Right atrium auricular region (tissue), 2 donors: ENCODE data around the gene ADRM1. TPM values are rescaled to one million over a fixed set of nuclear protein-coding genes. Genes with fewer than 3 reads are reported as not detected.
A peak's percentile ranks its signal among the peaks of the same experiment; 100 is the strongest.

Source experiments
- DNase-seq: peaks from one replicate; pipeline ENCODE4 v3.0.0-alpha.2; 2019; ENCODE audit warnings: low spot score
- H3K27ac ChIP-seq, 2 donors: fragments of 200-600 bp; sonication (generic); 1 replicate in 1 of 2; 2 replicates in 1 of 2; pipeline ENCODE4 v1.5.1; 2016 to 2019
- H3K27me3 ChIP-seq, 2 donors: fragments of 200-600 bp; sonication (generic); one replicate each; pipeline versions ENCODE4 v1.5.1 to v1.6.0; 2017 to 2019
- H3K36me3 ChIP-seq: fragments of 200-600 bp; sonication (generic); one replicate; pipeline ENCODE4 v1.5.1; 2016
- H3K4me1 ChIP-seq, 2 donors: fragments of 200-600 bp; sonication (generic); one replicate each; pipeline versions ENCODE4 v1.5.1 to v1.6.0; 2017 to 2019
- H3K4me3 ChIP-seq, 2 donors: fragments of 200-600 bp; sonication (generic); 1 replicate in 1 of 2; 2 replicates in 1 of 2; pipeline ENCODE4 v1.5.1; 2017 to 2019; ENCODE audit warnings: mild to moderate bottlenecking in 1 of 2, moderate library complexity in 1 of 2
- H3K9me3 ChIP-seq, 2 donors: fragments of 200-600 bp; sonication (generic); one replicate each; pipeline ENCODE4 v1.5.1; 2019
- total RNA-seq, 2 donors: library from RNA; depleted of rRNA; stranded (reverse); fragments of >200 nt; gene quantifications; one replicate each; pipeline ENCODE4 v1.1.0, GENCODE V29; 2016
- TF ChIP-seq, protein P1 (sequence below), 2 donors: fragments of 200-600 bp; sonication (generic); IDR thresholded peaks; one replicate each; pipeline ENCODE4 v1.5.1; 2019; ENCODE audit warnings: antibody characterized with exemption in 2 of 2

The ADRM1 gene
- total RNA-seq, 2 donors from 2014 or later, result 95.9 to 128 TPM

DNA sequence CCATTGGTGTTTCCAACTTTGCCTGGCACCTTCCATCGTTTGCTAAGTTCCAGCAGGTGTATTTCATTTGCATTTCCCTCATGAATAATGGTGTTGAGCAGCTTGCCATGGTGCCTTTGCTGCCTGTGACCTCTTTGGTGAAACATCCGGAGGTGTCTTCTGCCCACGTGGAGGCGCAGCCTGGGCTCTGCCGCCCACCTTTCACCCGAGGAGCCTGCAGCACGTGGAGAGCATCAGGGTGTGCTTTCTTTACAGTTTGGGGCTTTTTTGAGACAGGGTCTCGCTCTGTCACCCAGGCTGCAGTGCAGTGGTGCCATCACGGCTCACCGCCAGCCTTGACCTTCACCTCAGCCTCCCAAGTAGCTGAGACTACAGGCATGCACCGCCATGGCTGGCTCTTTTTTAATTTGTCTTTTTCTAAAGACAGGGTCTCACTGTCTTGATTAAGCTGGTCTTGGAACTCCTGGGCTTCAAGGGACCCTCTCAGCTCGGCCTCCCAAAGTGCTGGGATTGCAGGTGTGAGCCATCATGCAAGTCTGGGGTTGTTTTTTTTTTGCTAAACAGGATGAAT is 3.0 kb upstream of the ADRM1 start:
- no peak overlapping the region for H3K27ac ChIP-seq
- H3K9me3 ChIP-seq, result no peaks in the 10 kb centered on the region
- H3K4me3 ChIP-seq, result no peak overlapping the region
- TF ChIP-seq, protein P1, sequence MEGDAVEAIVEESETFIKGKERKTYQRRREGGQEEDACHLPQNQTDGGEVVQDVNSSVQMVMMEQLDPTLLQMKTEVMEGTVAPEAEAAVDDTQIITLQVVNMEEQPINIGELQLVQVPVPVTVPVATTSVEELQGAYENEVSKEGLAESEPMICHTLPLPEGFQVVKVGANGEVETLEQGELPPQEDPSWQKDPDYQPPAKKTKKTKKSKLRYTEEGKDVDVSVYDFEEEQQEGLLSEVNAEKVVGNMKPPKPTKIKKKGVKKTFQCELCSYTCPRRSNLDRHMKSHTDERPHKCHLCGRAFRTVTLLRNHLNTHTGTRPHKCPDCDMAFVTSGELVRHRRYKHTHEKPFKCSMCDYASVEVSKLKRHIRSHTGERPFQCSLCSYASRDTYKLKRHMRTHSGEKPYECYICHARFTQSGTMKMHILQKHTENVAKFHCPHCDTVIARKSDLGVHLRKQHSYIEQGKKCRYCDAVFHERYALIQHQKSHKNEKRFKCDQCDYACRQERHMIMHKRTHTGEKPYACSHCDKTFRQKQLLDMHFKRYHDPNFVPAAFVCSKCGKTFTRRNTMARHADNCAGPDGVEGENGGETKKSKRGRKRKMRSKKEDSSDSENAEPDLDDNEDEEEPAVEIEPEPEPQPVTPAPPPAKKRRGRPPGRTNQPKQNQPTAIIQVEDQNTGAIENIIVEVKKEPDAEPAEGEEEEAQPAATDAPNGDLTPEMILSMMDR (IDR thresholded peaks at IDR 0.05), result no peak
- peaks cover 20% of the 10 kb centered on the region for H3K36me3 ChIP-seq
- no peaks in the 10 kb centered on the region for H3K27me3 ChIP-seq
- H3K4me1 ChIP-seq, result peaks cover 0 to 23% of the 10 kb centered on the region in 2 donors
- no peak for DNase-seq

DNA sequence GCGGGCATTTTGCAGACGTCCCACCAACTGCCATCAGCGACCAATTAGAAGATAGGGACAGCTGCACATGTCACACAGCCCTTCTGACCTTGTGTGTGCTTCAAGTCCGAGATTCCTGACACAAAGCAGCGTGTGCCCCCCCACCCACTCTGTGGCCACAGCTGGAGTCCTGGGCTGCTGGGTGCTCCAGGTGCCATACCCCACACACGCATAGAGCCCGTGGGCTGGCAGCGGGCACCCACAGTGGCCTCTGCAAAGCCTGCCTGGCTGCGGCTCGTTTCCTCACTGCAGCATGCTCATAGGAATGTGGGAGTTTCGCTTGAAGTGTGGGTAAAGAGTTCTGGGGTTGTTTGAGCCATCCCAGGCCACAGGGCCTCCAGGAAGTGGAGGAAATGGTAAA is 2.5 kb upstream of the ADRM1 start:
- no peak for DNase-seq
- TF ChIP-seq, protein P1 (IDR thresholded peaks at IDR 0.05), result no peak
- Histone ChIP-seq H3K4me1 (peaks cover 0 to 29% of the 10 kb centered on the region in 2 donors), H3K9me3 (no peaks in the 10 kb centered on the region), H3K36me3 (peaks cover 20% of the 10 kb centered on the region), H3K27me3 (no peaks in the 10 kb centered on the region), H3K27ac (no peak overlapping the region), H3K4me3 (no peak overlapping the region)

DNA sequence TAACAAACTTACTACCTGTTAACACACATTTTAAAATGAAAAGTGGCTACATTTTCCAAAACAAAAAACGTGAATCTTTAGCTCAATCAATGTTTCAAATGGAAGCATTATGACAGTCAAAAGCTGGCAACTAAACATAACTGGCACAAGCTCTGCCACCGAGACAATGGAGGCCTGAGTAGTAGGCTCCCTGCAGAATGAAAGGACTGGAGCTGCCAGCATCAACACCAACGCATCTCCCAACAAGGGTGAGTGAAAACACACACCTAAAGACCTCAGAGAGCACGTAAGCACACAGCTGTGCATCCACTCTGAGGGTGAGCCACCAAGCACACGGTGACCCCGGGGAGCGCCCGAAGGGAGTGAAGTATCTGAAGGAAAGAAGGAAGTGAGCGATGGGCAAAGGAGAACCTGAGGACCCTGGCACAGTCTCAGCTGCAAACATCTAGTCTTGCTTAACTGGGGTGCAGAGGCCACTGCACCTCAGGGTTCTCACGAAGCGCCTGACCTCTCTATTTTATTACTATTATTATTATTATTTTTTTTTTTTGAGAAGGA is 1.6 kb upstream of the ADRM1 start:
- peaks cover 20% of the 10 kb centered on the region for H3K36me3 ChIP-seq
- DNase-seq, result no peak
- H3K4me3 ChIP-seq, result no peak overlapping the region
- H3K9me3 ChIP-seq, result no peaks in the 10 kb centered on the region
- TF ChIP-seq, protein P1 (IDR thresholded peaks at IDR 0.05), result no peak
- peaks cover 0 to 36% of the 10 kb centered on the region in 2 donors for H3K4me1 ChIP-seq
- H3K27ac ChIP-seq, result peak overlapping the region; percentile 99 to 100
- no peaks in the 10 kb centered on the region for H3K27me3 ChIP-seq

DNA sequence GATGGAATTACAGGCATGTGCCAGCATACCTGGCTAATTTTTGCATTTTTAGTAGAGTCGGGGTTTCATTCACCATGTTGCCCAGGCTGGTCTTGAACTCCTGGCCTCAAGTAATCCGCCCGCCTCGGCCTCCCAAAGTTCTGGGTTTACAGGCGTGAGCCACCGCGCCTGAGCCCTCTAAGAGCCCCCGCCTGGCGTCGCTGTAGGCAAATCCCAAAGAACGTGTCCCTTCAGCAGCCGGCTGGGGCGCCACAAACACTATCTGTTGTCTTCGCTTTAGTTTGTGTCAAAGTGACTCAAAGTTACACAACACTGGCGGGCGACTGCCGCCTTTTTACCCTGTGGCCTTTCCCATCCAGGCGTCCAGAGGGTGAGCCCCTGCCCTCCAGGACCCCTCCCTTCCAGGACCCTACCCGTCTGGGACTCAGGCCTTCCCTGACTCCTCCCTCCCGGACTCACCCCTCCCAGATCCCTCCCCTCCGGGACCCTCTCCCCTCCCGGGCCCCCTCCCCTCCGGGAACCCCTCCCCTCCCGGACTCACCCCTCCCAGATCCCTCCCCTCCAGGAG is 940 bp upstream of the ADRM1 start:
- Histone ChIP-seq H3K9me3 (no peaks in the 10 kb centered on the region), H3K4me1 (peaks cover 0 to 36% of the 10 kb centered on the region in 2 donors), H3K36me3 (peaks cover 24% of the 10 kb centered on the region), H3K27ac (peak overlapping the region; percentile 99 to 100), H3K27me3 (no peaks in the 10 kb centered on the region), H3K4me3 (peak overlapping the region; percentile 58 to 76)
- TF ChIP-seq, protein P1 (IDR thresholded peaks at IDR 0.05), result peak; percentile 59 to 82
- DNase-seq, result peak; percentile 97

DNA sequence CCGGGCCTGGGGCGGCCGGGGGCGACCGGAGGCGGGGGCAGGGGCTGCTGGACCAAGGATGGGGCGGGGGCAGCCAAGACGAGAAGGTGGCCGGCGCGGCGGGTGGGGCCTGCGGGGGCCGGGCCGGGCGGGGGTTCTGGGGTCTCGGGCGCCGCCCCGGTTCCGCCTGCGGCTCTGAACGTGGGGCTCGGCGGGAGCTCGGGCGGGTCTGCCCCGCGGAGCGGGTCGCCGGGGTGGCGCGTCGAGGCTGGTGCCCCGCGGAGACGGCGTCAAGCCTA is 204 bp downstream of the ADRM1 start:
- no peaks in the 10 kb centered on the region for H3K9me3 ChIP-seq
- H3K4me3 ChIP-seq, result peak overlapping the region; percentile 67 to 76
- H3K27me3 ChIP-seq, result no peaks in the 10 kb centered on the region
- no peak for DNase-seq
- H3K27ac ChIP-seq, result peak overlapping the region; percentile 99 to 100
- peaks cover 0 to 36% of the 10 kb centered on the region in 2 donors for H3K4me1 ChIP-seq
- peaks cover 35% of the 10 kb centered on the region for H3K36me3 ChIP-seq
- TF ChIP-seq, protein P1 (IDR thresholded peaks at IDR 0.05), result no peak
